HepG2 (cell line): Measurements from ENCODE around the gene TMEM220. TPM values are rescaled to one million over a fixed set of nuclear protein-coding genes. Genes with fewer than 3 reads are reported as not detected.

Source experiments
- ATAC-seq: fragments of 200-7000 bp; cut with Tn5 transposase; 3 replicates; pipeline ENCODE4 v1.9.1; 2020; ENCODE audit warnings: mild to moderate bottlenecking, moderate library complexity
- BruUV-seq: library from RNA; stranded (reverse); fragments of 400-500 nt; replicated peaks from 2 replicates; lab custom pipeline; 2021; lab: Mats Ljungman, UMichigan
- CTCF ChIA-PET: fragments of 300-600 bp; formaldehyde crosslinking; extraction: SDS; loops from one replicate; lab custom pipeline; 2021; ENCODE audit warnings: low total read pairs, inconsistent platforms, low intra/inter-chr PET ratio; lab: Yijun Ruan, JAX
- POLR2A ChIA-PET: fragments of 350-600 bp; sonication (Branson Sonifier 250); formaldehyde crosslinking; loops from one replicate; lab custom pipeline; 2020; ENCODE audit warnings: antibody characterized with exemption, inconsistent platforms; lab: Yijun Ruan, JAX
- DNase-seq: peaks from one replicate; pipeline ENCODE4 v3.0.0-alpha.2; 2015; ENCODE audit warnings: low spot score
- FAIRE-seq: peaks from 3 replicates; lab custom pipeline; 2011; peaks lifted over from hg19 to GRCh38; lab: Jason Lieb, UNC
- H2AFZ ChIP-seq: one replicate; pipeline ENCODE4 v1.6.1; 2011; ENCODE audit warnings: low read length, inconsistent platforms
- H3K27ac ChIP-seq: fragments of 300-600 bp; 3 replicates; pipeline ENCODE4 v1.8.0; 2011; ENCODE audit warnings: mixed run types, mild to moderate bottlenecking, mixed read lengths, low read length, inconsistent platforms; ENCODE audit not compliant: insufficient read depth; ENCODE audit errors: extremely low read length
- H3K27me3 ChIP-seq, 2 experiments: fragments of 200-600 bp in 1 of 2; 2 replicates in 1 of 2; 3 replicates in 1 of 2; pipeline versions ENCODE4 v1.6.0 to v1.8.0; 2011; ENCODE audit warnings: low read length in 2 of 2, mild to moderate bottlenecking in 2 of 2, moderate library complexity in 2 of 2, inconsistent platforms in 1 of 2; ENCODE audit not compliant: insufficient read depth in 2 of 2, control insufficient read depth in 1 of 2
- H3K36me3 ChIP-seq, 2 experiments: fragments of 200-600 bp in 1 of 2; replicated peaks in 1 of 2; 2 replicates in 1 of 2; 3 replicates in 1 of 2; pipeline versions ENCODE4 v1.5.1 to v1.8.0; 2011; ENCODE audit warnings: low read length in 2 of 2, inconsistent platforms in 1 of 2; ENCODE audit not compliant: insufficient read depth in 2 of 2, control insufficient read depth in 1 of 2
- H3K4me1 ChIP-seq: 2 replicates; pipeline ENCODE4 v1.5.1; 2012; ENCODE audit warnings: low read length, inconsistent platforms; ENCODE audit not compliant: insufficient read depth
- H3K4me2 ChIP-seq: 2 replicates; pipeline ENCODE4 v1.6.0; 2011; ENCODE audit warnings: low read depth, low read length, inconsistent platforms
- H3K4me3 ChIP-seq, 3 experiments: fragments of 200-600 bp in 1 of 3; sonication (generic), shearing (Covaris generic) in 1 of 3; replicated peaks in 1 of 3; 2 replicates each; pipeline ENCODE4 v1.5.1; 2011 to 2016; ENCODE audit warnings: low read length in 3 of 3, inconsistent platforms in 2 of 3, low read depth in 2 of 3, mild to moderate bottlenecking in 2 of 3, control low read depth in 1 of 3, mixed read lengths in 1 of 3; ENCODE audit not compliant: insufficient read depth in 1 of 3
- H3K79me2 ChIP-seq: one replicate; pipeline ENCODE4 v1.6.1; 2011; ENCODE audit warnings: low read length, inconsistent platforms; ENCODE audit not compliant: insufficient read depth
- H3K9ac ChIP-seq: 2 replicates; pipeline ENCODE4 v1.6.0; 2011; ENCODE audit warnings: mild to moderate bottlenecking, low read depth, low read length, inconsistent platforms; ENCODE audit not compliant: insufficient read depth
- H3K9me3 ChIP-seq: 2 replicates; pipeline ENCODE4 v1.5.1; 2012; ENCODE audit warnings: mild to moderate bottlenecking, low read length
- H4K20me1 ChIP-seq: 2 replicates; pipeline ENCODE4 v1.6.0; 2011; ENCODE audit warnings: inconsistent platforms, mild to moderate bottlenecking, low read length, moderate library complexity; ENCODE audit not compliant: insufficient read depth
- EZH2 ChIP-seq: conservative IDR thresholded peaks from 2 replicates; pipeline ENCODE4 v1.6.1; 2012; ENCODE audit warnings: mild to moderate bottlenecking, low read depth, low read length, moderate library complexity
- HNF4A ChIP-seq: sonication (generic); formaldehyde crosslinking; IDR thresholded peaks from 2 replicates; pipeline ENCODE4 v1.4.0; 2020; ENCODE audit warnings: missing genetic modification reagents
- LCORL ChIP-seq, 2 experiments: fragments of 450-650 bp in 1 of 2; sonication (generic) in 1 of 2; formaldehyde crosslinking in 1 of 2; IDR thresholded peaks; 2 replicates each; pipeline versions ENCODE4 v1.5.0 to v1.6.1; 2017 to 2020; ENCODE audit warnings: antibody characterized with exemption in 1 of 2, missing genetic modification reagents in 1 of 2
- MXI1 ChIP-seq: IDR thresholded peaks from 3 replicates; pipeline ENCODE4 v1.6.1; 2012; ENCODE audit warnings: low read depth, low read length, inconsistent platforms, borderline replicate concordance
- RORA ChIP-seq: sonication (generic); formaldehyde crosslinking; IDR thresholded peaks from 2 replicates; pipeline ENCODE4 v1.5.0; 2020; ENCODE audit warnings: mild to moderate bottlenecking, missing genetic modification reagents, moderate library complexity
- ZBTB37 ChIP-seq: sonication (generic); formaldehyde crosslinking; IDR thresholded peaks from 2 replicates; pipeline ENCODE4 v1.4.0; 2020; ENCODE audit warnings: mild to moderate bottlenecking, missing genetic modification reagents
- ZFP62 ChIP-seq: sonication (generic); formaldehyde crosslinking; IDR thresholded peaks from 2 replicates; pipeline ENCODE4 v1.4.0; 2020; ENCODE audit warnings: missing genetic modification reagents
- ZNF841 ChIP-seq: sonication (generic); formaldehyde crosslinking; IDR thresholded peaks from 2 replicates; pipeline ENCODE4 v1.8.1; 2023; ENCODE audit warnings: missing genetic modification reagents, borderline replicate concordance
- WGBS: methylation state at CpG from one replicate; pipeline ENCODE4 v1.1.6; 2017; ENCODE audit warnings: low lambda C conversion rate; 5-methylcytosine and 5-hydroxymethylcytosine counted together
- in situ Hi-C: cut with HindIII; loops from 2 replicates; pipeline ENCODE4 v1.10.0; 2017; ENCODE audit warnings: low pct_unique_long_range_greater_than_20kb; ENCODE audit not compliant: extremely low pct_ligation_motif_present
- intact Hi-C: fragments of 100-400 bp; cut with micrococcal nuclease; formaldehyde crosslinking; loops from one replicate; pipeline ENCODE4 v1.10.0; 2022; ENCODE audit not compliant: unreplicated experiment
- polyA plus RNA-seq, 8 experiments: library from polyadenylated mRNA; depleted of rRNA in 3 of 8; stranded (reverse) in 7 of 8; unstranded in 1 of 8; fragments of >200 nt; fragmentation: Illumina TruSeq in 4 of 8; extraction: Trizol in 4 of 8; gene quantifications; 2 replicates each; pipeline versions ENCODE4 v1.2.1 to v1.2.3, GENCODE V29; 2011 to 2016; ENCODE audit warnings: low read depth in 4 of 8, missing spikeins in 1 of 8, mixed read lengths in 1 of 8; ENCODE audit not compliant: insufficient read depth in 1 of 8
- total RNA-seq, 5 experiments: library from RNA; depleted of rRNA; stranded (reverse); fragments of >200 nt; fragmentation: Illumina TruSeq; extraction: Trizol; gene quantifications; 2 replicates each; pipeline ENCODE4 v1.2.3, GENCODE V29; 2016; ENCODE audit warnings: low read depth in 1 of 5
- TF ChIP-seq, protein P1 (sequence below): sonication (generic); formaldehyde crosslinking; IDR thresholded peaks from 2 replicates; pipeline ENCODE4 v1.5.0; 2020; ENCODE audit warnings: mild to moderate bottlenecking, missing genetic modification reagents, moderate library complexity
- TF ChIP-seq, protein P2 (sequence below): sonication (generic); formaldehyde crosslinking; IDR thresholded peaks from 2 replicates; pipeline ENCODE4 v1.5.1; 2020; ENCODE audit warnings: mild to moderate bottlenecking, missing genetic modification reagents

TMEM220 gene
- total and polyA plus RNA-seq, 2 of the 13 experiments (the other 11 are each of a cell fraction or from before 2014, with no cell fraction given), result 1.3 to 2.2 TPM

DNA sequence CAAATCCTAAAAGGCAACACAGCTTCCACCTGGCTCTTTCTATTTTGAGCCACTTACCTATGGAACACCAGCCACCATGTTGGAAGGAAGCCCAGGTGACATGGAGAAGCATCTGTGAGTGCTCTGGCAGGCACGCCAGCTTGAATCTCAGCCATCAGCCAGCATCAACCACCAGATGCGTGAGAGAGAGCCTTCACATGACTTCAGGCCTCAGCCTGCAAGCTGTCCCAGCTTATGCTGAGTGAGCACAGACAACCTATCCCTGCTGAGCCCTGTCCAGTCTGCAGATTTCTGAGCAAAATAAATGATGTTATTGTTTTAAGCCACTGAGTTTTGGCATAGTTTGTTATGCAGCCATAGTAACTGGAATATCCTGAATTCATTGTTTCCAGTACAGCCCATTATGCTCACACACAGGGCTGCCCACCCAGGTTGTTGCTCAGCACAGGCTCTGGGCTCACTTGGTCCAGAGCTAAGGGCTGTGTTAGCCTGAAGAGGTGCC, 39.0 kb upstream of the TMEM220 start:
- CTCF ChIA-PET, result no interaction called here
- no TSS peak for BruUV-seq
- DNase-seq, result no peak
- in situ Hi-C loops, result no loop called here
- H4K20me1 ChIP-seq, result no peaks in the 10 kb centered on the region
- intact Hi-C loops, result no loop called here
- 50% methylated on average over 2 of the region's 2 CpGs for WGBS
- TF ChIP-seq LCORL (IDR thresholded peaks at IDR 0.05), result no peak
- no peak for TF ChIP-seq LCORL (CRISPR knock-in tag; IDR thresholded peaks at IDR 0.05)
- no peak for TF ChIP-seq ZFP62 (CRISPR knock-in tag)
- no peak for TF ChIP-seq ZNF841 (CRISPR knock-in tag)
- TF ChIP-seq EZH2, result no peak
- no peak for TF ChIP-seq MXI1
- TF ChIP-seq ZBTB37 (CRISPR knock-in tag), result no peak
- peaks cover 6% of the 10 kb centered on the region; the same call in 1 of the 2 replicates for H3K4me1 ChIP-seq
- H3K9me3 ChIP-seq, result peaks cover 6% of the 10 kb centered on the region
- no peak overlapping the region for H3K4me2 ChIP-seq
- FAIRE-seq, result no peak
- no peak overlapping the region for H3K27ac ChIP-seq
- no peaks in the 10 kb centered on the region for H3K27me3 ChIP-seq
- H2AFZ ChIP-seq, result no peak overlapping the region
- no peak overlapping the region for H3K4me3 ChIP-seq
- POLR2A ChIA-PET, result no interaction called here
- no peak for ATAC-seq
- no peaks in the 10 kb centered on the region for H3K36me3 ChIP-seq
- no peaks in the 10 kb centered on the region for H3K79me2 ChIP-seq
- no peak overlapping the region for H3K9ac ChIP-seq

- DNase-seq (no peak), ATAC-seq (peak; percentile 78), FAIRE-seq (no peak)
- no peak overlapping the region for H3K9ac ChIP-seq
- H3K4me2 ChIP-seq, result no peak overlapping the region
- intact Hi-C loops, result no loop called here
- no peaks in the 10 kb centered on the region for H3K27me3 ChIP-seq
- no peak overlapping the region for H3K27ac ChIP-seq
- TF ChIP-seq RORA (CRISPR knock-in tag), result no peak
- TF ChIP-seq HNF4A (CRISPR knock-in tag), result peak; percentile 36; the same call in 1 of the 2 replicates
- TF ChIP-seq, protein P1, sequence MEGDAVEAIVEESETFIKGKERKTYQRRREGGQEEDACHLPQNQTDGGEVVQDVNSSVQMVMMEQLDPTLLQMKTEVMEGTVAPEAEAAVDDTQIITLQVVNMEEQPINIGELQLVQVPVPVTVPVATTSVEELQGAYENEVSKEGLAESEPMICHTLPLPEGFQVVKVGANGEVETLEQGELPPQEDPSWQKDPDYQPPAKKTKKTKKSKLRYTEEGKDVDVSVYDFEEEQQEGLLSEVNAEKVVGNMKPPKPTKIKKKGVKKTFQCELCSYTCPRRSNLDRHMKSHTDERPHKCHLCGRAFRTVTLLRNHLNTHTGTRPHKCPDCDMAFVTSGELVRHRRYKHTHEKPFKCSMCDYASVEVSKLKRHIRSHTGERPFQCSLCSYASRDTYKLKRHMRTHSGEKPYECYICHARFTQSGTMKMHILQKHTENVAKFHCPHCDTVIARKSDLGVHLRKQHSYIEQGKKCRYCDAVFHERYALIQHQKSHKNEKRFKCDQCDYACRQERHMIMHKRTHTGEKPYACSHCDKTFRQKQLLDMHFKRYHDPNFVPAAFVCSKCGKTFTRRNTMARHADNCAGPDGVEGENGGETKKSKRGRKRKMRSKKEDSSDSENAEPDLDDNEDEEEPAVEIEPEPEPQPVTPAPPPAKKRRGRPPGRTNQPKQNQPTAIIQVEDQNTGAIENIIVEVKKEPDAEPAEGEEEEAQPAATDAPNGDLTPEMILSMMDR, result peak; percentile 36
- TF ChIP-seq, protein P2, sequence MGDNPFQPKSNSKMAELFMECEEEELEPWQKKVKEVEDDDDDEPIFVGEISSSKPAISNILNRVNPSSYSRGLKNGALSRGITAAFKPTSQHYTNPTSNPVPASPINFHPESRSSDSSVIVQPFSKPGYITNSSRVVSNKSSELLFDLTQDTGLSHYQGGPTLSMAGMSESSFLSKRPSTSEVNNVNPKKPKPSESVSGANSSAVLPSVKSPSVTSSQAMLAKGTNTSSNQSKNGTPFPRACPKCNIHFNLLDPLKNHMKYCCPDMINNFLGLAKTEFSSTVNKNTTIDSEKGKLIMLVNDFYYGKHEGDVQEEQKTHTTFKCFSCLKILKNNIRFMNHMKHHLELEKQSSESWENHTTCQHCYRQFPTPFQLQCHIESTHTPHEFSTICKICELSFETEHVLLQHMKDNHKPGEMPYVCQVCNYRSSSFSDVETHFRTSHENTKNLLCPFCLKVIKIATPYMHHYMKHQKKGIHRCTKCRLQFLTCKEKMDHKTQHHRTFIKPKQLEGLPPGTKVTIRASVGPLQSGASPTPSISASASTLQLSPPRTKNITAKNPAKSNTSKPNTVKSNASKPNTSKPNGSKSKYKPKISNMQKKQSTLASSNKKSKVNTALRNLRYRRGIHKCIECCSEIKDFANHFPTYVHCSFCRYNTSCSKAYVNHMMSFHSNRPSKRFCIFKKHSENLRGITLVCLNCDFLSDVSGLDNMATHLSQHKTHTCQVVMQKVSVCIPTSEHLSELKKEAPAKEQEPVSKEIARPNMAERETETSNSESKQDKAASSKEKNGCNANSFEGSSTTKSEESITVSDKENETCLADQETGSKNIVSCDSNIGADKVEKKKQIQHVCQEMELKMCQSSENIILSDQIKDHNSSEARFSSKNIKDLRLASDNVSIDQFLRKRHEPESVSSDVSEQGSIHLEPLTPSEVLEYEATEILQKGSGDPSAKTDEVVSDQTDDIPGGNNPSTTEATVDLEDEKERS, result no peak
- BruUV-seq, result no TSS peak
- CTCF ChIA-PET, result no interaction called here
- peaks cover 6% of the 10 kb centered on the region; the same call in 1 of the 2 replicates for H3K4me1 ChIP-seq
- POLR2A ChIA-PET, result no interaction called here
- peaks cover 3% of the 10 kb centered on the region for H3K9me3 ChIP-seq
- in situ Hi-C loops, result no loop called here
- 13% methylated on average over 3 of the region's 4 CpGs for WGBS
- no peak overlapping the region for H2AFZ ChIP-seq
- no peaks in the 10 kb centered on the region for H4K20me1 ChIP-seq
- H3K79me2 ChIP-seq, result no peaks in the 10 kb centered on the region
- H3K4me3 ChIP-seq, result no peak overlapping the region
- H3K36me3 ChIP-seq, result no peaks in the 10 kb centered on the region
These were observed 37.4 kb upstream of the TMEM220 start for GRCh38 chr17:10767232-10767631.
